GM19328 (cell line): Measurements from ENCODE around the gene AFG3L2.
"Not testable (repeated sequence)": the region's sequence is repeated elsewhere in the genome, so short reads cannot be mapped to it uniquely, and the experiment has no call there.

ENCODE experiments used
- ATAC-seq: cut with Tn5 transposase; IDR thresholded peaks from one replicate; pipeline ENCODE4 v1.9.1; 2021; ENCODE audit warnings: mild to moderate bottlenecking, moderate library complexity; ENCODE audit not compliant: unreplicated experiment

Gene AFG3L2

DNA sequence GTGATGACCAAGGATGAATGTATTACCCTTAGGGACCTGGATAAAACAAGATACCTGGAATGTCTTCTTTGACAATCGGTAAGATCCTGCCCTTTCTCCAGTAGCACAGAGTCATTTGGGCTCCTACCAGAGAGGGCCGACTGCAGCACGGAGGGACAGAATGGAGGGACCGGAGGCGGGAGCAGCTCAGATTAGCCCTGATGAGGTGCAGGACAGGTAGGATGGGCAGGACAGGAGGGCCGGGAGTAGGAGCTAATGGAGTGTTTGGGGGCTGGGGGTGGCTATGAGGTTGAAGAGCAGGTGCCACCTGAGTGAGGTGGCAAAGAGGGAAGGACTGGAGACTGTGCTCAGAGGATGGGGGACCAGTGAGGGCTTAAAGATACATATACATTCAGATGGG is 20.8 kb upstream of the AFG3L2 start:
- no peak for ATAC-seq

DNA sequence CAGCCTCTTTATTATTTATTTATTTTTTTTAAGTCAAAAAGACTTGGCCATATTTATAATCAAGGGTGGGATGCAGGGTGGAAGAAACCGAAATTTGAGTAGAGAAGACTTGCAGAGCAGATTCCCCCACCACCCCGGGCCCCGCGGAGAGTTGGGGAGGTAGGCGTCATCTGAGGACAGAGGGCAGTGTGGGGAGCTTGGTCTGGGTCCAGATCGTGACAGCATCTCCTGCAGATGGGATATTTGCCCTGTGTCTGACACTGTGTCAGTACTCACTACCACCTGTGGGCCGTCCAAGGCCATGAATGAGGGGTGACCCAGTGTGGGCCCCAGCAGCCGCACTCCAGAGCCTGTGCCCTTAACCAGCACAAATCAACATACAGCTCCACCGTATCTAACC is 20.2 kb upstream of the AFG3L2 start:
- no peak for ATAC-seq

- ATAC-seq = no peak
Measured at GRCh38 chr18:12394428-12394827, 17.4 kb upstream of the AFG3L2 start.

DNA sequence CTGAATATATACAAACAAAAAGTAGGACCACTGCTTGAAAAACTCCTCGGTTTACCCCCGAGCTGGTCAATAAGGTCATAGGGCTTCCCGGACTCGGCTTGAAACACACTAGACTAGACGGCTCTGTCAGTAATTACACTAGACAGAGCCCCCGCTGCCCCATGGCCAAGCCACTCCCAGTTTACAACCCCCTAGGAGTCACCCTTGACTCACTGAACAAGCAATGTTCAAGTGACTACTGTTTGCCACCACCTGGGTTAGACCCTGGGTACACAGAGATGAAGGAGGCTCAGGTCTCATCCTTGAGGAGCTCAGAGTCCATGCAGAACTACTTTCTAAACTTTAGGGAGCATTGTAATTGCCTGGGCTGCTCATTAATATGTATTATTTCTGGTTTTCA is 17.0 kb upstream of the AFG3L2 start:
- ATAC-seq = no peak

GRCh38 chr18:12393510-12393909 is 16.5 kb upstream of the AFG3L2 start:
- ATAC-seq = no peak

DNA sequence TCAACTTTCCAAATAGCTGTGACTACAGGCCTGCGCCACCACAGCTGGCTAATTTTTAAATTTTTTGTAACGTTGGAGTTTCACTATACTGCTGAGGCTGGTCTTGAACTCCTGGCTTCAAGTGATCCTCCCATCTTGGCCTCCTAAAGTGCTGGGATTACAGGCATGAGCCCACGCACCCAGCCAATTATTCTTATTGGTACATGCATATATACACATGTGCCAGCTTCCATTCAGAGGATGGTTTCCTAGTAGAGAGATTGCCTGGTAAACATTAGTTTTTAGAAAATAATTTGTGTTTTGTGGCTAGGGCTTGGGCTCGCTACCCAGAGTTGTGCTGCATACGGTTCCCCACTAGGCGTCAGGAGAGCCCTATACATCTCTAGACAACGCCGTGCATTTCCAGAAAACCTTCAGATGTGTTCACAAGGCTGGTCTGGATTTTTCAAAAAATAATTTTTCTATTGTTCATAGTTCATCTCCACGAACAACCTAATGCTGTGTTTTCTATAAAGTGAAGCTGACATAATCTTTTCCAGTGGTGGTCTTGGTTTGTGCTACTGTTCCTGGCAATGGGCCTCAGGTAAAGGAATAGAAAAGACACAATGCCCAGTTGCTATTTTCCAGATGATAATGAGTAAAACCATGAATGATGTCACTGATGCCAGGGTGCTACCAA is 14.6 kb upstream of the AFG3L2 start:
- no peak for ATAC-seq

DNA sequence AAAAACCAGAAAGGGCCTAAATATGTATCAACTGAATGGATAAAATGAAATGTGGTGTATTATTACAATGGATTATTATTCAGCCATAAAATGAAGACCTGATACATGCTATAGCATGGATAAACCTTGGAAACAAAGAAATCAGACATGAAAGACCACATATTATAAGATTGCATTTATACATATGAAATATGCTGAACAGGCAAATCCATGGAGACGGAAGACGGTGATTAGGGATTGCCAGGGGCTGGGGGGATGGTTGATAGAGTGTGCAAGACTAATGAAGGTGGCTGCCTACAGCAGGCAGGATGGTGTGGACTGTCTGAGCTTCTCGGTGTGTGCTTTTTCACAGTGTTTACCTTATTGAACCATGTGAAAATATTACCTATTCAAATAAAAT is 11.4 kb upstream of the AFG3L2 start:
- ATAC-seq = no peak

GRCh38 chr18:12384261-12384660 is 7.2 kb upstream of the AFG3L2 start:
- ATAC-seq = no peak

DNA sequence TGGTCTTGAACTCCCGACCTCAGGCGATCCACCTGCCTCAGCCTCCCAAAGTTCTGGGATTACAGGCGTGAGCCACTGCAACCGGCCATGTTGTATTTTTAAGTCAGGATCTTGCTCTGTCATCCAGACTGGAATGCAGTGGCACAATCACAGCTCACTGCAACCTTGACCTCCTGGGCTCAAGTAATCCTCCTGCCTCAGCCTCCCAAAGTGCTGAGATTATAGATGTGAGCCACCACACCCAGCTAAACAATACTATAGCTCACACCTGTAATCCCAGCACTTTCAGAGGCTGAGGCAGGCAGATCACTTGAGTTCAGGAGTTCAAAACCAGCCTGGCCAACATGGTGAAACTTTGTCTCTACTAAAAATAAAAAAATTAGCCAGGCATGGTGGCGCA is 6.7 kb upstream of the AFG3L2 start:
- not testable (repeated sequence) for ATAC-seq

GRCh38 chr18:12382221-12382814 is 5.3 kb upstream of the AFG3L2 start:
- ATAC-seq = not testable (repeated sequence)

- ATAC-seq = not testable (repeated sequence)
Measured at GRCh38 chr18:12378198-12378558, 1.2 kb upstream of the AFG3L2 start.

DNA sequence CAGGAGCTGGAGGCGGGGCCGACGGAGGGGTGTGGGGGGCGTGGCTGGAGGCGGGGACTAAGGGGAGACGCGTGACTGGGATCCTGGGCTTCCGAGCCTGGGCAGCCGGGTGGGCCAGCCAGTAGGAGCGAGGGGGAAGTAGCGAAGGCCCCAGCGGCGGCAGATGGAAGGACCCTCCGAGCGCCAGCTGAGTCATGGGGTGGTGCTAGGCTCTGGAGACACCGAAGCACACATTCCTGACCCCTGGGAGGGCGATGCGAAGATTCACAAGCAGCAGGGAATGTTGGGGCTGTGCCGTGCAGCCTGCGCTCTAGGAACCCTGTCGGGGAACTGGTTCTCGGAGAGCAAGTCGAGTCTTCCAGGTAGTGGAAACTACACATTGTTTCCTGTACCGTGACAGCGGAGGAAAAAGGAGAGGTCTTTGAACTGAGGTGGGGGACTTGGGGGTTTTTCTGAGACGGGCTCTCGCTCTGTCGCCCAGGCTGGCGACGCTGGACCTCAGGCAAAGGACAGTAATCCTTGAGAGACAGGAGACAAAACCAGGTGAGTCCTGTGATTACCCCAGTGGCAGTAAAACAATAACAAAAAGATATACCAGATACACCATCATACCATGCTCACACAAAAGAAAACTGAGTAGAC is 650 bp upstream of the AFG3L2 start:
- ATAC-seq = peak; percentile 55

- no peak for ATAC-seq
Measured at GRCh38 chr18:12376034-12376753, 833 bp downstream of the AFG3L2 start.

- no peak for ATAC-seq
Measured at GRCh38 chr18:12374401-12374800, 2.6 kb downstream of the AFG3L2 start.

DNA sequence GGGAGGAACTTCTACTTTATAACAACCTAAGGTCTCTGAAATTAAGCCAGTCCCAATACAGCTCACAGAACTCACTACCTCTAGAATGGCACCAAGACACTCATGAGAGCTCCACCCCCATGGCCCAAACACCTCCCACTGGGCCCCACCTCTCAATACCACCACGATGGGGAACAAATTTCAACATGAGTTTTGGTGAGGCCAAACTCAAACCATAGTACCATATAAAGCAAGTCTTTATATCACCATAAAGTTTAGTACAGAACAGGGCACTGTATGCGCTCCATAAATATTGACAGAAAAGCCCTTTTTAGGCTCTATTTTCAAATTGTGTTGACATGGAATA is 3.3 kb downstream of the AFG3L2 start:
- ATAC-seq = no peak

DNA sequence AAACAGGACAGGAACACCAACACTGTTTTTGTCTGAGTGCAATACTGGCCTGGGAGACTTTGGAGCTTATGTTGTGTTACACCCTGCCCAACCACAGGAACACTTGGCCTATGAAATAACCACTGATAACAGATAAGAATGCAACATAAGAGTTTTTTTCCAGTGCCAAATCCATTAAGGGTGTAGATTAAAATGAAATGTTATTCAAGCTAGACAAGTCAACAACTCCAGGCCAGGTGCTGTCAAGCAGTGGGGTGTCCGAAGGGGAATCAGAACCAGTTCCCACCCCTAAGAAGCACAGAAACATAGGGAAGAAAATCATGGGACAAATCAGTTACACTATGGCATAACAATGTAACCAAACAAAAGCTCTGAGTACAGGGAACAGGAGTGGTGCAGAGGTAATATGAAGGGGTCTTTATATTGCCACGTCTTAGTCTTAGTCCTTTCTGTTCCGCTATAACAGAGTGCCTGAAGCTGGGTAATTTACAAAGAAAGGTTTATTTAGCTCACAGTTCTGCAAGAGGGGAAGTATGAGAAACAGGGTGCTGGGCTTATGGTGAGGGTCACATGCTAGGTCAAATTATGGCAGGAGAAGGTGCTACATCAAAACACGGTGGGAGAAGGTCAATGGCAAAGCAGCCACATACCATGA is 3.8 kb downstream of the AFG3L2 start:
- no peak for ATAC-seq

- ATAC-seq = no peak
Measured at GRCh38 chr18:12372406-12372805, 4.6 kb downstream of the AFG3L2 start.

DNA sequence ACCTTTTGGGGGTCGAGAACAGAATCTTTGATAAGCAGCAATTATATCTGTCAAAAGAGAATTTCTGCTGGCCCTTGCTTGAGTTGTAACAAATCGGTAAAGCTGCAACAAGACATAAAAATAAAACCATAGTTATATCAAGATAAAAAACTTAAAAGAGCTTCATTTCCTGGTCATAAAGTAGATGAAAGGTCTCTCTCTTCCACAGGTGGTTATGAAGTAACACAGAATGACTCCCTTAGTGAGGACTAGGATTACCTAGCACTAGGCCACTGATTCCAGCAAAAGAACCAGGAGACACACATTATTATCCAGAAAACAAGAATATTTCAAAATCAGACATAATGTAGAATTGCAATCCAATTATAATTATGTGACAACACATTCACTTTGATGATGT is 5.4 kb downstream of the AFG3L2 start:
- ATAC-seq = no peak

- no peak for ATAC-seq
Measured at GRCh38 chr18:12369211-12369610, 7.8 kb downstream of the AFG3L2 start.

DNA sequence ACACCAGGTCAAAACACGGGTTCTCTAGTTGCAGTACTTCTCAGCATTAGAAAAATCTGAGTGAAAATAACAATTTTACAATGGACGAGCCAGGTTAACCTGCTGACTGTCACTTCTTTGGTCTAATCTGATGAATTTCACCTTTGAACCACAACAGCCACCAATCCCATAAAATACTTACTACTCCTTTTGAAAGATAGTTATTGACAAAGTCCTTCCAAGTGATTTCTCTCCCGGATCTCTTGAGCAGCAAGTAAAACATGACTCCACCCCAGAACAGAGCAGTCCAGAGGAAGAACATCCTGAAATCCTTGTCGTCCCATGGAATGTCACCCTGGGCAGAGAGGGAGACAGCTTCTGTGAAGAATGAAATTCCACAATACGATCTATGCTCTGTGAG is 10.2 kb downstream of the AFG3L2 start:
- ATAC-seq = no peak

GRCh38 chr18:12366379-12366778 is 10.6 kb downstream of the AFG3L2 start:
- ATAC-seq = no peak
